ENCODE data around the gene LTBR. TPM values are rescaled to one million over a fixed set of nuclear protein-coding genes. Genes with fewer than 3 reads are reported as not detected.
A peak's percentile ranks its signal among the peaks of the same experiment; 100 is the strongest.

The LTBR gene
- total and polyA plus RNA-seq, 10 of the 15 experiments (the other 5 are each of a cell fraction or from before 2014, with no cell fraction given): 0.24 to 0.44 TPM; not detected in 8

DNA sequence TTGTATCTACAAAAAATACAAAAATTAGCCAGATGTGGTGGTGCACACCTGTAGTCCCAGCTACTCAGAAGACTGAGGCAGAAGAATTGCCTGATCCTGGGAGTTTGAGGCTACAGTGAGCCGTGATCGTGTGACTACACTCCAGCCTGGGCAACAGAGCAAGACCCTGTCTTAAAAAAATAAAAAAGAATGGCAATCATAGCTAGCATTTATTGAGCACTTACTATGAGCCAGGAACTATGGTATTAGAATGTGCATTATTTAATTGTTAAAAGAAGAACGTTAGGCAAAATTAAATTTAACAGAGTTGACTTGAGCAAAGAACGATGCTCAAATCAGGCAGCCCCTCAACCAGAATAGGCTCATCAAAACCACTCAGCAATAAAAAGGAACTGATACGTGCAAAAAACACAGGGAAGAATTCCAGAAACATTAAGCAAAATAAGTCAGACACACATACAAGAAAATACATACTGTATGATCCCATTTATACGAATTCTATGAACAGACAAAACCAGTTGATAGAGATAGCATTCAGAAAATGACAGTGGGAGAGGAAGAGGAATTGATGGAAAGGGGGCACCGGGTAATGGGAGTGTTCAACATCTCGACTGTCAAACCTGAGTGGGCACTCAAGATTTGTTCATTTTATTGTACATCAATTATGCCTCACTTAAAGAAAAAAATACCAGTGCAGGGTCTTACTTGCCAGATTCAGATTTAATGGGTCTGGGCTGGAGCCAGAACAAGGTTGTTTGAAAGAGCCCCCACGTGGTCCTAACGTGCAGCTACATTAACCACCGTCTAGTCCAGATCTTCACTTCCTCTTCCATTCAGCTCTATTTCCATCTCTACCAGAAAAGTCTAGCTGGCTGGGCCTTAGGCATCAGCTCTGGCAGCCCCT lies 16.6 kb upstream of the LTBR start (continued):
- TF ChIP-seq, protein P1, sequence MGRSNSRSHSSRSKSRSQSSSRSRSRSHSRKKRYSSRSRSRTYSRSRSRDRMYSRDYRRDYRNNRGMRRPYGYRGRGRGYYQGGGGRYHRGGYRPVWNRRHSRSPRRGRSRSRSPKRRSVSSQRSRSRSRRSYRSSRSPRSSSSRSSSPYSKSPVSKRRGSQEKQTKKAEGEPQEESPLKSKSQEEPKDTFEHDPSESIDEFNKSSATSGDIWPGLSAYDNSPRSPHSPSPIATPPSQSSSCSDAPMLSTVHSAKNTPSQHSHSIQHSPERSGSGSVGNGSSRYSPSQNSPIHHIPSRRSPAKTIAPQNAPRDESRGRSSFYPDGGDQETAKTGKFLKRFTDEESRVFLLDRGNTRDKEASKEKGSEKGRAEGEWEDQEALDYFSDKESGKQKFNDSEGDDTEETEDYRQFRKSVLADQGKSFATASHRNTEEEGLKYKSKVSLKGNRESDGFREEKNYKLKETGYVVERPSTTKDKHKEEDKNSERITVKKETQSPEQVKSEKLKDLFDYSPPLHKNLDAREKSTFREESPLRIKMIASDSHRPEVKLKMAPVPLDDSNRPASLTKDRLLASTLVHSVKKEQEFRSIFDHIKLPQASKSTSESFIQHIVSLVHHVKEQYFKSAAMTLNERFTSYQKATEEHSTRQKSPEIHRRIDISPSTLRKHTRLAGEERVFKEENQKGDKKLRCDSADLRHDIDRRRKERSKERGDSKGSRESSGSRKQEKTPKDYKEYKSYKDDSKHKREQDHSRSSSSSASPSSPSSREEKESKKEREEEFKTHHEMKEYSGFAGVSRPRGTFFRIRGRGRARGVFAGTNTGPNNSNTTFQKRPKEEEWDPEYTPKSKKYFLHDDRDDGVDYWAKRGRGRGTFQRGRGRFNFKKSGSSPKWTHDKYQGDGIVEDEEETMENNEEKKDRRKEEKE (IDR thresholded peaks at IDR 0.05): no peak
- TF ChIP-seq, protein P2, sequence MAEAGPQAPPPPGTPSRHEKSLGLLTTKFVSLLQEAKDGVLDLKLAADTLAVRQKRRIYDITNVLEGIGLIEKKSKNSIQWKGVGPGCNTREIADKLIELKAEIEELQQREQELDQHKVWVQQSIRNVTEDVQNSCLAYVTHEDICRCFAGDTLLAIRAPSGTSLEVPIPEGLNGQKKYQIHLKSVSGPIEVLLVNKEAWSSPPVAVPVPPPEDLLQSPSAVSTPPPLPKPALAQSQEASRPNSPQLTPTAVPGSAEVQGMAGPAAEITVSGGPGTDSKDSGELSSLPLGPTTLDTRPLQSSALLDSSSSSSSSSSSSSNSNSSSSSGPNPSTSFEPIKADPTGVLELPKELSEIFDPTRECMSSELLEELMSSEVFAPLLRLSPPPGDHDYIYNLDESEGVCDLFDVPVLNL (IDR thresholded peaks at IDR 0.05; ENCODE audit: low read depth, low read length): no peak
- TF ChIP-seq, protein P3, sequence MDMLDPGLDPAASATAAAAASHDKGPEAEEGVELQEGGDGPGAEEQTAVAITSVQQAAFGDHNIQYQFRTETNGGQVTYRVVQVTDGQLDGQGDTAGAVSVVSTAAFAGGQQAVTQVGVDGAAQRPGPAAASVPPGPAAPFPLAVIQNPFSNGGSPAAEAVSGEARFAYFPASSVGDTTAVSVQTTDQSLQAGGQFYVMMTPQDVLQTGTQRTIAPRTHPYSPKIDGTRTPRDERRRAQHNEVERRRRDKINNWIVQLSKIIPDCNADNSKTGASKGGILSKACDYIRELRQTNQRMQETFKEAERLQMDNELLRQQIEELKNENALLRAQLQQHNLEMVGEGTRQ (IDR thresholded peaks at IDR 0.05; ENCODE audit: borderline replicate concordance, low read depth, low read length): peak; percentile 40; the same call in 1 of the 2 replicates
- TF ChIP-seq FOS (IDR thresholded peaks at IDR 0.05; ENCODE audit: borderline replicate concordance, extremely low read depth, insufficient read length) (no peak), CBX3 (IDR thresholded peaks at IDR 0.05; ENCODE audit: borderline replicate concordance, low read depth) (no peak), FOXK2 (IDR thresholded peaks at IDR 0.05) (no peak), ZBED1 (IDR thresholded peaks at IDR 0.05; ENCODE audit: borderline replicate concordance) (no peak), SIN3A (IDR thresholded peaks at IDR 0.05; ENCODE audit: low read depth, low read length) (no peak), NKRF (conservative IDR thresholded peaks at IDR 0.05) (no peak), EP300 (IDR thresholded peaks at IDR 0.05; ENCODE audit: borderline replicate concordance in 1 of 2, control insufficient read depth in 1 of 2, low read depth in 2 of 2, low read length in 2 of 2) (no peak), NBN (IDR thresholded peaks at IDR 0.05) (no peak), POU2F2 (IDR thresholded peaks at IDR 0.05; ENCODE audit: borderline replicate concordance, low read depth, low read length) (0 out of 3 replicates have a peak, but pooled peaks have one; percentile 46), SMARCA5 (IDR thresholded peaks at IDR 0.05) (0 out of 2 replicates have a peak, but pooled peaks have one; percentile 59), RAD51 (IDR thresholded peaks at IDR 0.05) (peak; percentile 76), CTCF (IDR thresholded peaks at IDR 0.05 in 2 of 3, conservative IDR thresholded peaks at IDR 0.05 in 1 of 3; ENCODE audit: control insufficient read depth in 2 of 3, extremely low read depth in 1 of 3, insufficient read depth in 1 of 3, low read depth in 3 of 3, low read length in 3 of 3) (peak; percentile 40 to 46 (median 41); a peak in 5 of 6 replicates), RAD21 (IDR thresholded peaks at IDR 0.05; ENCODE audit: insufficient read depth, low read depth, low read length) (peak; percentile 36; the same call in 1 of the 2 replicates), YBX1 (IDR thresholded peaks at IDR 0.05) (no peak), EGR1 (IDR thresholded peaks at IDR 0.05; ENCODE audit: borderline replicate concordance in 1 of 2, low read depth in 2 of 2, low read length in 2 of 2) (no peak), ZNF207 (IDR thresholded peaks at IDR 0.05; ENCODE audit: borderline replicate concordance) (no peak)

Measured in GM12878 (cell line).